Cerebellar nuclear complex (tissue), 1 donor: ENCODE measurements around the gene AGTRAP.

Experiments used
- DNase-seq, 2 experiments: peaks; one replicate each; lab custom pipeline; 2025; lab: John Stamatoyannopoulos, UW

Gene AGTRAP

DNA sequence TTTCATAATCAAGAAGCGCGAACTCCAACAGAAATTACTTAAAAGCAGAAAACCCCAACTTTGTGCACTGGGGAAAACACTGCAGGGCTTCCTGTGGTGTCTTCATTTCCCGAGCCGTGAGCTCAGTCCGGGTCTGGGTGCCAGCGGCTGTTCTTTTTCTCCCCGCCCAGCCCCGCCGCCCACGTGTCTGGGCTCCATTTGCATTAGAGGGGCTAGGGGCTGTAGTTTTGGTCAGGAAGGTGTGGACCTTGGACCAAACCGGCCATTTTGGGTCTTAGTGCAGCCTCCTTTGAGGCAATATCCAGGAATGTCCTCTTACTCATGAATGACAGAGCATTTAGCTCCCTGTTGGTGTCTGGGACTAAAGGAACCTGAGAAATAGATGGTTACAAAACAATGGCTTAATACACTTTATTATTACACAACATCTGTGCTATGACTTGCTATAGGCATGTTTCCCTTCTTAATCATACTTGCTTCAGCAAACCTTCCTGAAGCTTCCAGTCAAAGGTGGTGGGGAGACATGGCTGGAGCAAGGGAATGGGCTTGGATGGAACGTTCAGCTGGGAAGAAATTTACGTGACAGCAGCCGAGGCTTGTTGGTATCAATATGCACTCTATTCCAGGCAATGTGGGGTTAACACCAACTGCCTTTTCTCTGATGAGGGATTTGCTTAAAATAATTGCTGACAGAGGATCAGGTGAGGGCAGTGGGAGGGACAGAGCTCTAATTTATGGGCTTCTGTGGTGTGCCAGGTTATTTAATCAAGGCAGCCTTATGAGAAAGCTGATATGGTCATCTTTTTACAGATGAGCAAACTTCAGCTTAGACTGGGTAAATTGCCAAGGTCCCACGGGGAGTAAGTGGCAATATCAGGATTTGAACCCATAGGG, 1.1 kb downstream of the AGTRAP start:
- no peak for DNase-seq

DNA sequence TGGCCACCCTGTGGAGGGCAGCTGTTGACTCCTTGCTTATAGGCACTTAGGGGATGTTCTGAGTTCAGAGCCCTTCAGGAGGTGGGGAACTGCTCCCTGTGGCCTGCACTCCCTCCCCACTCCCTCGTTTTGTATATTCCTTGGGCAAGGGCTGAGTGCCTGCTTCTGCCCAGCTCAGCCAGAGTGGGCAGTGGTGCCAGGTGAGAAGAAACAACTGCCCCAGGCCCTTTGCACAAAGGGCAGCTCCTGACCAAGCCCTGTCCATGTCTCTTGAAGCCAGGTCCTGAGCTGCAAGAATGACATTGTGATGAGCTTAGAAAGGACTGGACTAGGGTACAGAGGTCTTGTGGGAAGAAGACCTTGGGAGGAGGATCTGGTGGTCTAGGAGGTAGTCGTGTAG, 2.2 kb downstream of the AGTRAP start:
- no peak for DNase-seq

DNA sequence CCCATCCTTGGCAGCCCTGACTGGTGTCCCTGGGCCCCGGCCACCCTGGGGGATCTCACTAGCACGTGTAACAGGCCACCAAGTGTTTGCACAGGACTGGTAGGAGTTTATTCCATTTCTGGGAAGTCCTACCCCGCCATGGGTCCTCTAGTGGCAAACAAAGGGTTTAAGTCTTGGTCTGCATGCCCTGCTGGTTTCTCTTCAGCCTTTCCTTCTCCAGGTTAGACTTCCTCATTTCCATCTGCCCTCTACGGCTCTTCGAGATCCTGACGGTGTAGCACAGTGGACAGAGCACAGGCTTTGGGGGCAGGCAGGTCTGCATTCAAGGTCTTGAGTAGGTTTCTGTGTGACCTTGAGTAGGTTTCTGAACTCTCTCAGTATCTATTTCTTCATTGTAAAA, 2.8 kb downstream of the AGTRAP start:
- DNase-seq = no peak

DNA sequence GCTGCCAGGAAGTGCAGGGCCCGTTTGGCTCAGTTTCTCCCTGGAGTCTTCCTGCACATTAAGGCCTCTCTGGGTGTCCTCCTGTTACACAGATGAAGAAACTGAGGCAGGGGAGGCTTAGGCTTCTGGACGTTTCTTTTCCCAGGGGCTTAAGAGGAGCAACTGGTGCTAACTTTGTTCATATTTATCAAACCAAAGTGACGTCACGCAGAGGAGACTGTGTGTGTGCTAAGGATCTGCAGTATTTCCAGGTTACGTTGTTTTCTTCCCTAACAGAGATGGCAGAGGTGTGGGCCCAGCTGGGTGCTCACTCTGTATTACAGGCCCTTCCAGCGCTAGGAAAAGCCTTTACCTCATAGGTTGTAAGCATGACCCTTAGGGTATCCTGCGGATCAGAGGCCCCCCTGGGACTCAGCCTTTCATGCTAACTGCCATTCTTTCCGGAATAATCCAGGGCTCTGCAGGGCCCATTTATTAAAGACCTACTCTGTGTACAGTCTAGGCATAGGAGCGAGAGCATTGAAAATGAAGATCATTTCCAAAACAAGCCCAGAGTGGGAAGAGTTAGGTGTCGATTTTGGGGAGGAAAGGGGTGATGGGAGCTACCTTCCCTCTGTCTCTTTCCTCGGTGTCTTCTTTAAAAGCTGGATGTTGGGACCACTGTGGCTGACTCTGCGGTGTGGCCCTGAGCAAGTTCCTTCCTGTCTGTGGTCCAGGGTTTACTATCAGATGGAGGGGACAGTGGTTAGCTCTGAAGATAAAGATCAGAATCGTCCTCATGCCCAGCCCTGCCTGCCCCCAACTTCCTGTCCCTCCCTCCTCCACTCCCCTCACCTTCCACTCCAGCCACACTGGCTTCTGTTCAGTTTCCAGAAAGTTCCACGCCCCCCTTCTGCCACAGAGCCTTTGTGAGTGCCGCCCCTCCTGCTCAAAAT, 4.6 kb downstream of the AGTRAP start:
- DNase-seq = no peak

DNA sequence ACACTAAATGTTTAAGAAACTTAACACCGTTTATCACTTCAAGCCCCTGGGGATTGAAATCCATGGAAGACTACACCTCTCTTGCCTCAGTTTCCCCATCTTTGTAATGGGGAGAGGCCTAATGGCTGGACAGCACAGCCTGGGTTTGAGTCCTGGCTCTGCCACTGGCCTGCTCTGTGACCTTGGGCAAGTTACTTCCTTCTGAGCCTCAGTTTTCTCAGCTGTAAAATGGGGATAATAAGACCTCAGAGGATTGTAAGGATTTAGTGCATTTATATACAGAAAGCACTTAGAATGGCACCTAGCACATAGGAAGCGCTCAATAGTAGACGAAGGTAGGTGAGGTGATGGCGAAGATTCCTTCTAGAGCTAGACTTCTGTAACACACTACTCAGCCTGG, 5.5 kb downstream of the AGTRAP start:
- no peak for DNase-seq

DNA sequence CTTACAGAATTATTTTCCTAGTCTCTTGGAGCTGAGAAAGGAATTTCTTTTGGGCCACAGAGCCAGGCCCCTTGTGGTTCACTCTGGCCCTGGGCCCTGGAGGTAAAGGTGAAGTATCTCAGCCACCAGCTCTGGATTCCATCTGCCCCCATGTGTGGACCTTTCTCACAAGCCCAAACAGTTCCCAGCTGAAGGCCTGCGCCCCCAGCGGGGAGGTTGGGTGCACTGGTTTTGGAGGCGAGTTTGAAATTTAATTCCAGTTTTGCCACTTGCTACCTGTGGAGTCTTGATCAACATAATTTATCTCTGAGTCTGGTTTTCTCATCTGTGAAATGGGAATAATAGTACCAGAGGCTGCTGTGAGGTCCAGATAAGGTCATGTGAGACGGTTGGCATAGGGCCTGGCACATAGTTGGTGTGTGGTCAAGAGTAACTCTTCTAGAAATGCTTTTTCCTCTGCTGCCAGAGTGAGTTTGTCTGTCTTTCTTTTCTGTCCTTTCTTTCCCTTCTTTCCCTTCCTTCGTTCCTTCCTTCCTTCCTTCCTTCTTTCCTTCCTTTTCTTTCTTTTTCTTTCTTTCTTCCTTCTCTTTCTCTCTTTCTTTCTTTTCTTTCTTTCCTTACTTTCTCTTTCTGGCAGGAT, 6.1 kb downstream of the AGTRAP start:
- no peak for DNase-seq

DNA sequence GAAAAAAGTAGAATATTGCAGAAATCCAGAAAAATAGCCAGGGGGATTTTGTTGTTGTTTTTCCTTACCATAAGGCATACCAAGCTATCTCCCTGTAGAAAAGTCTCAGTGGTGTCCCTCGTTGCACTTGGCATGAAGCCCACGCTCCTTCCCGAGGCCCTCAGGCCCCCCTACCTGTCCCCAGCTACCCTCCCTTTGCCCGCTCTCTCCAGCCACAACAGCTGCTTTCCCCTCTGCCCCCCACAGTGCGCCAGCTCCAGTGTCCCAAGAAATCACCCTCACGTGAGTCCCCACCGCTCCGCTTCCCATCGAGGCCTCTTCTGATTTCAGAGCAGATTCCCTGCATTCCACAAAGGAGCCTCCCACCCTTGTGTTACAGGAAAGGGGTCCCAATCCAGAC, 8.4 kb downstream of the AGTRAP start:
- no peak for DNase-seq

DNA sequence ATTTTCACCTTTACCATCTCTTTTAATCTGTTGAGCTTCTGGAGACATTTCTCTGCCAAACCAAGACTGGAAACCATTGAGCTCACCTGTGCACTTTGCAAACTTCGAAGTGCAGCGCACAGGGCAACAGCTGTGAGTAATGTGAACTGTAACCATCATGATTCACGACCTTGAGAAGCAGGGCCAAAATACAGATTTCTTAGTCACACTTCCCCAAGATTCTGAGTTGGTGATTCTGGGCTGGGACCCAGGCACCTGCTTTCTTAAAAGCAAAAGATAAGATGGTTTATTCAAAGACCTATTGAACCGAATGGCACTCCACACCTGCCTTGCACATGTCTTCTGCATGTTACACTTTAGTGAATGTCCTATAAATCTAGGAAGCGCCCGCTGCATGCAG, 10.2 kb downstream of the AGTRAP start:
- DNase-seq = no peak

DNA sequence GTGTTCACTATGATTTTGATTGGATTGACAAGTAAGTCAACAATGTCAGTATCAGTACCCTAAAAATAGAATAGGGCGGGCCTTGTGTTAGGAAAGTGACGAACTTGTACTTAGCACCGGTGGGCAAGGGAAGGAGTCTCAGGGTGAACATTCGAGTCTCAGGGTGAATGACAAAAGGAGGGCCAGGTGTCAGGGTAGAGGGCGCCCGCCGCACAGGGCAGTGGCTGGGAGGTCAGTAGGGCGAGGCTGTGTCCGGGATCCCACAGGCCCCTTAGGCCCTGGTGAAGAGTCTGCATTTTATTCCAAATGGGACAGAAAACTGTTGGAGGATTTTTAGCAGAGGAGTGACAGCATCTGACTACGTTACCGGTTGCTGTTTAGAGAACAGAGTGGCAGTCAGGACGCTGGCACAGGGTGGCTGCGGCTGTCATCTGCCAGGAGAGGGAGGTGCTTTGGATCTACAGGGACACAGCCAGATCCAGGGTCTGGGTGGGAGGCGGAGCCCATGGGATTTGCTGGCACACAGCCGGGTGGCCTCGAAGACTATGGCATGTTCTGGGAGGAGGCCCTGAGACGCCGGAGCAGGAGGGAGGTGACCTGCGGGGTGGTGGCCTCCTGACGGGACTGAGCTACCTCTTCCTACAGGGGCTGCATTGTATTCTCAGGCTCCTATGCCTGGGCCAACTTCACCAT, 11.0 kb downstream of the AGTRAP start:
- no peak for DNase-seq

DNA sequence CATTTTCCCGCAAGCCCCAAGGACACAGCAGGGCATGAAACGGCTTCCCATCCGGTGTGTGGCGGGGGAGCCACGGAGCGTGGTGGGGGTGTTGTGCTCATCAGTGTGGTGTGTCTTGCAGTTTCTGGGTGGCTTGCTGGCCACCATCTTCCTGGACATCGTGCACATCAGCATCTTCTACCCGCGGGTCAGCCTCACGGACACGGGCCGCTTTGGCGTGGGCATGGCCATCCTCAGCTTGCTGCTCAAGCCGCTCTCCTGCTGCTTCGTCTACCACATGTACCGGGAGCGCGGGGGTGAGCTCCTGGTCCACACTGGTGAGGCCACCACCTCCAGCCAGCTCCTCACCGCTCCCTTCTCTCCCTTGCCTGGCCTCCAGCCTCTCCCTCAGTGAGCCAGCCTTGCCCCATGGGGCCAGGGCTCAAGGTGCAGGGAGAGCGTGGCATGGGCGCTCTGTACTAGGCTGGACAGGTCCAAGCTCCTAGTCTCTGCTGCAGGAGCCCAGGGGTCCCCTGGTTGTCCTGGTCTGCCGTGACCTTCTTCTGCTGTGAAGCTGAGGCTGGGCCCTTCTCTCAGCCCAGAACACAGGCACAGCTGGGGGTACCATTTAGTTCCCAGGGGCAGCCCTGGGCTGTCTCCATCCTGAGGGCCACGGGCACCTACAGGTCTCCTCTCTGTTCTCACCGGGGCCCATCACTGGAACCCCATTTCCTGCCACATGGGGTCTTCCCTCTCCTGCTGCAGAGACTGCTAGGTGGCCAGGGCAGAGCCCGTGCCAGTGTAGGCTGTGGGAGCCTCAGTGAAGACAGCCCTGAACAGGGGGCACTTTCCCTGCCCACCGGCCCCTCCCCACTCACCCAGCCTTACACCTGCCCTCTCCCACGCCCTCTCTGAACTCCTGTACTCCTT, 12.6 kb downstream of the AGTRAP start:
- no peak for DNase-seq

DNA sequence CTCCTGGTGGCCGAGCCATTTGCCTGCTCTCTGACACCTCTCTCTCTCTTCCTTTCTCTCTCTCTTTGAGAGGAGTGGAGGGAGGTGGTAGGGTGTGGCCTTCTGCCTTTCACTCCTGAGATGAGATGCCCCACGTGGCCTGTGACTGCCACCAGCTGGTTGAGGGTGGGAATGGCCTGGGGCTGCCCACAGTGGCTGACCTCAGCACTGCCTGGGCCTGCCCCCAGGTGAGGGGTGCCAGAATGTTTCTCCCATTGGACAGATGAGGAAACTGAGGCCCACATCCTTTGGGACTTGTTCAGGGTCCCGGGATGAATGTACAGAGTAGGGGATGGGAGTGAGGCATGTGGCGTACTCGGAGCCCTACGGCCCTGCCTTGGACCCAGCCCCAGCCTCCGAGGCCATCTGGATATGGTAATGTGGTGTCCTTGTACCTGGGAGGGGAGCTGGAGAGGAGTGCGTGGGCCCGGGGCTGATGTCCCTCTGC, 13.3 kb downstream of the AGTRAP start:
- DNase-seq = no peak

DNA sequence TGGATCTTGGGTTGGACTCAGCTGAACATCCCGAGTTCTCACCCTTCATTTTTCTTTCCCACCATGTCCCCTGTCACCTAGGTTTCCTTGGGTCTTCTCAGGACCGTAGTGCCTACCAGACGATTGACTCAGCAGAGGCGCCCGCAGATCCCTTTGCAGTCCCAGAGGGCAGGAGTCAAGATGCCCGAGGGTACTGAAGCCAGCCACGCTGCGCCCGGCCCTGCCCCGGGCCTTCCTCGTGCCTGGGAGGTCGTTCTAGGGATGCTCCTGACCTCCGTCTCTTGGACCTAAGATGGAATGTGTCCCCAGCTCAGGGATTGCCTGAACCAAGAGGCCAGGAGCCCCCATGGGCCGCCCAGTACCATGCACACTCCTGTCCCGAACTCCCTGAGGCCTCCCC, 14.1 kb downstream of the AGTRAP start:
- DNase-seq = no peak

DNA sequence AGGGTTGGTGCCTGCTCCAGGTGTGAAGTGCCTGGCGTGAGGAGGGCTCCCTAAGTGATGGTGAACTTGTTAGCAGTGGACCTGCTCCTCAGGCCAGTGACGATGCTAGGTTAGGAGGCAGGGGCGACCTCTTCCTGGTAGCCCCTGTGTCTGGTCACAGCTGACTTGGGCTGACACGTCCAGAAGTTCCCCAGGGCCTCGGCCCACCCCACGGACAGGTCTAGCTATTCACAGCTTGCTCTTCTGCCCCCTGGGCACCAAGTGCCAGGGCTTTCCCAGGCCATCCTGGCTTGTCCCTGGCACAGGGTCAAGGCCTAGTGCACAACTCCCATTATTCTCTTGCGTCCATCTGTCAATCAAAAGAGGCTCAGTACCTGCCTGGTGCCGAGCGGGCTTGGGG, 15.2 kb downstream of the AGTRAP start:
- no peak for DNase-seq

DNA sequence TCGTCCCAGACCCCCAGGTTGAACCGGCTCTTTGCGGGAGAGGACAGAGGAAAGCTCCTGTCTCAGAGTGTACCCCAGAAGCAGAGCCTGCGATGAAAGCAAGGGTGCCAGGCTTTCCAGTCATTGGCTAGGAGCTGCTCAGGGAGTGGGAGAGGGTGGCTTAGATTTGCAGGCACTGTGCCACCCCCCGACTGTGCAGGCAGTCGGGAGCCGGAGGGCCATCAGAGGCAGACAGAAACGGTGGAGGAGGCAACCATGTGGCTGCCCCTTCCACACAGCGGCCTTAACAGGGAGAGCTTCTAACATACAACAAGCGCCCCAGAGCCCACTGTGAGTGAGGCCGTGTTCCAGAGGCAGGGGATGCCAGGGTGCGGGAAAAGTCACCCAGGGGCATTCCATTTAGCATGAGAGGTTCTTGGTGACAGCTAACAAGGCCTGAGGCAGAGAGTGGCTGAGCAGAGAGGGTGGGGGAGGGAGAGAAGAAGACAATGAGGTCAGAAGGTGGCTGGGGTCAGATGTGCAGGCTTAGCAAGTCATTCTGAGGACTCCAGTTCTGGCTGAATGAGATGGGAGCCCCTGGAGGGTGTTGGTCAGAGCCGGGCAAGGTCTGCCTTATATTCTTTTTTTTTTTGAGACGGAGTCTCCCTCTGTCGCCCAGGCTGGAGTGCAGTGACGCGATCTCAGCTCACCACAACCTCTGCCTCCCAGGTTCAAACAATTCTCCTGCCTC, 16.6 kb downstream of the AGTRAP start:
- no peak for DNase-seq

DNA sequence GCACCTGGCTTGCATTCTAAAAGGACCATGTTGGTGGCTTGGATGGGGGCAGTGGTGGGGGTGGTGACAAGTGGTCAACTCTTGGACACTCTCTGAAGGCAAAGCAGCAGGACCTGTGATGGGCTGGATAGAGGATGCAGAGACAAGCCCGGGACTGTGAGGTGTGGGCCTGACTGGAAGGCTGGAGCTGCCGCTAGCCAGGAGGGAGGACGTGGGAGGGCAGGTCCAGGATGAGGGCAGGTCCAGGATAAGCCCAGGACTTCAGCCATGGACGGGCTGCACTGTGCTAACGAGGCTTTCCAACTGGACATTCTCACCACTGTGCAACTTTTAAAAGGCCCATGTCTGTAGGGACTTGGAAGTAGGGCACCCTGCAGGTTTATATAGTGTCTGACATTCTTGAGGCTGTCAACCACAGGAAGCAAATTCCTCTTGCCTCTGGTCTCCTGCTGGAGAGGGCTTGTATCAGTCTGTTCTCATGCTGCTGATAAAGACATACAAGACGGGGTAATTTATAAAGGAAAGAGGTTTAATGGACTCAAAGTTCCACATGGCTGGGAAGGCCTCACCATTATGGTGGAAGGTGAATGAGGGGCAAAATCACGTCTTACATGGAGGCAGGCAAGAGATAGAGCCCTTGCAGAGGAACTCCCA, 17.7 kb downstream of the AGTRAP start:
- DNase-seq = no peak

DNA sequence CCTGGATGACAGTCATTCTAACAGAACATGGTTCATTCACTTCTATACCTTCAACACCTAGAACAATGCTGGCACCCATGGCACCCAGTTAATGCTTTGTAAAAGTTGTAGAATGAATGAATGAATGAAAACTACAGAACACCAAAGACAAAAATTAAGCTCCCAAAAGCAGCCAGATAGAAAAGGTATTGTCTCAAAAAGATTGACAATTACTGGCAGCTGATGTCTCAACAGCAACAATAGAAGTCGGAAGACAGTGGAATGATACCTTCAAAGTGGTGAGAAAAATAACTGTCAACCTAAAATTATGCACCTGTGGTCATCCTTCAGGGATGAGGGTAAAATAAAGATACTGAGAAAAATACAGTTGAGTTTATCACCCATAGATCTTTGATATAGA, 21.1 kb downstream of the AGTRAP start:
- DNase-seq = no peak

DNA sequence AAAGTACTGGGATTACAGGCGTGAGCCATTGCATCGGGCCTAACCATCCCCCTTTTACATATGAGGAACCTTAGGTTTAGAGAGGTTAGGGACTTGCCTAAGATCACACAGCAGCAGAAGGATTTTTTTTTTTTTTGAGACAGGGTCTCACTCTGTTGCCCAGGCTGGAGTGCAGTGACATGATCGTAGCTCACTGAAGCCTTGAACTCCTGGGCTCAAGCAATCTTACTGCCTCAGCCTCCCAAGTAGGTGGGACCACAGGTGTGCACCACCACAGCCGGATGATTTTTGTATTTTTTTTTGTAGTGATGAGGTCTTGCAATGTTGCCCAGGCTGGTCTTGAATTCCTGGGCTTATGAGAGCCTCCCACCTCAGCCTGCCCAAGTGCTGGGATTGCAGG, 23.9 kb downstream of the AGTRAP start:
- no peak for DNase-seq

DNA sequence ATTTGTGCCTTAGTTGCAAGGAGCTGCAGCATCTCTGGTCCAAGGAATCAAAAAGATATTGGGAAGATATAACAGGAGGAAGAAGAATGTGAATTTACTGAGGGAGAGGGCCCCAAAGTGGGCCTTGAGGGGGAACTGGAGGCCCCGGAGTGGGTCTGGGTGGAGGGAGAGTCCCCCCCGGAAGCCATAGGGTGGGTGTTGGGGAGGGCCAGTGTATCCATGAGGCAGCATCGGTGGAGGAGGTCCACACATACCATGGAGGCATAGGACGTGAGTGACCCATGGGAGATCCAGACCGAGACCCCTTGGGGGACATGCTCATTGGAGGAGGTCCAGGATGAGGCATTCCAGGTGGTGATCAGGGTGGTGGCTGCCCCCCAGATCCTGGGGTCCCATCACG, 25.3 kb downstream of the AGTRAP start:
- DNase-seq = no peak

DNA sequence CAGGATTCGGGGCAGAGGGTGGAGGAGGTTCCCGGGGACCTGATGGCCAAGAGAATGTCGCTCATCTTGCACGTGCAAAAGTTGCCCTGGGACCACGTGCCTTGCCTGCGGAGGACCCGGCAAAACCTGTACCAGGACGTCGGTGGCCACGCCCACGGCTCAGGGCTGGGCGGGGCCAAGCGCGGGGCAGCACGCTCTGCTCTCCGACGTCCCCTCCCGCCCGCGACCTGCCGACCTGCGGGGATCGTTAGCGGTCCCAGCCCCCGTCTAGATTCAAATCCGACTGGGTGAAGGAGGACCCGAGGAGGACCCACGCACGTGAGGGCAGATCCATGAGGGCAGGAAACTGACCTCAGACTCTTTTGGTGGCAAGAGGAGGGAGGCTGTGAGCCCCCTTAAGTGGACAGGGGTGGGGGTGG, 26.1 kb downstream of the AGTRAP start, which contains the start of gene C1orf167:
Gene C1orf167 (plus strand): TSS at position 206 of the 419 bp plus-strand sequence. CDS start 2,208 bp downstream, outside the sequence.
- no peak for DNase-seq
